SK-N-DZ (cell line): ENCODE measurements around the gene DGKZ.

Experiments used
- DNase-seq: peaks from one replicate; pipeline ENCODE4 v3.0.0-alpha.2; 2015; ENCODE audit warnings: low spot score

Gene DGKZ

DNA sequence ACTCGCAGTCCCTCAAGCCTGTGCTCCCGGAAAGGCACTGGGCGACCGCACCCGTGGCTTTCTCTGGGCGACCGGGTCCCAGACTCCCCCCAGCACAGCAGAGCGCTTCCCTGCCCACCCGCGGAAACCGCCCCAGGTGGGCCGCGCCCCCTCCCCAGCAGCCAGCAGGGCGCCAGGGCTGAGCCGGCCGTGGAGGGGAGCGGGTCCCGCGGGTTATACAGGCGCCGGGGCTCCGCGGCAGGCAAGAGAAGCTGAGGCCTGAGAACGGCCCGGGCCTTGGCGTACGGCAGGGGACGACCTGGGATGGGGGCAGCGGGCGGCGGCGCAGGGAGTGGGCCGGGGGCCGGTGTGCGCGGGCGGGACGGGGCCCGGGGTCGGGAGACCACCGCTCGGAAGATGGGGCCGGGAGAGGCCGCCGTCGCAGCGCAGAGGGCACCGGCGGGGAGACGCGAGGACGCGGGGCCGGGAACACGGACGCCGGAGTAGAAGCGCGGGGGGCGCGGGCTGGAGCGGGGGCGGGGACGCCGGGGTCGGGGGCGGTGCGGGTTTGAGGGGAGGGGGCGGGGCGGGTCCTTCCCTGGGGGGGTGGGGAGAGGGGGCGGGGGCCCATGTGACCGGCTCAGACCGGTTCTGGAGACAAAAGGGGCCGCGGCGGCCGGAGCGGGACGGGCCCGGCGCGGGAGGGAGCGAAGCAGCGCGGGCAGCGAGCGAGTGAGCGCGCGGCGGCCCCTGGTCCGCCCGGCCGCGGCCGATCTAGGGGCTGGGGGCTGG, 34.0 kb downstream of the DGKZ start, which contains the start of gene MDK:
TSS of gene MDK (plus strand) at position 622 of the 771 bp plus-strand sequence. CDS start 389 bp downstream, outside the sequence.
- no peak for DNase-seq

DNA sequence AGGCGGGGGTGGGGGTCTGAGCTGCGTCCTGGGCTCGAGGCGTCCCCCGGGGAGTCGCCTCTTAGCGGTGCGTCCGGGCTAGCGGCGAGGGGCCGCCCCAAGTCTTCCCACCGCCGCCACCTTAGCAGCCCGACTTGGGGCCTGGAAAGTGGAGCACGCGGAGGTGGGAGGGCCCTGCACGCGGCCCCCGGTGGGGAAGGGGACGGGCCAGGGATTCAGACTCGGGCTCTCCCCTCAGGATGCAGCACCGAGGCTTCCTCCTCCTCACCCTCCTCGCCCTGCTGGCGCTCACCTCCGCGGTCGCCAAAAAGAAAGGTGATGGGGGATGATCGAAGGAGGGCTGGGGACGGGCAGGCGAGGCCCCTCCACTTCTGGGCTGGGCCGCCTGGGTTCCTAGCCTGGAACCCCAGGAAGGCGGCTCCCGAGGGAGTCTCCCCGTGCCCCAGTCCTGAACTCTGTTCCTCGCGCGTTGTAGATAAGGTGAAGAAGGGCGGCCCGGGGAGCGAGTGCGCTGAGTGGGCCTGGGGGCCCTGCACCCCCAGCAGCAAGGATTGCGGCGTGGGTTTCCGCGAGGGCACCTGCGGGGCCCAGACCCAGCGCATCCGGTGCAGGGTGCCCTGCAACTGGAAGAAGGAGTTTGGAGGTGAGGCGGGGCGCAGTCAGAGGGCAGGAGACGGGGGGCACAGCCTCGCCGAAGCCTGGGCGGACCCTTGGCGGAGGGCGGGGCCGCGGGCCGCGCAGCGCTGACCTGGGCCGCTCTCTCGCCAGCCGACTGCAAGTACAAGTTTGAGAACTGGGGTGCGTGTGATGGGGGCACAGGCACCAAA, 34.8 kb downstream of the DGKZ start:
- peak; percentile 61 for DNase-seq

DNA sequence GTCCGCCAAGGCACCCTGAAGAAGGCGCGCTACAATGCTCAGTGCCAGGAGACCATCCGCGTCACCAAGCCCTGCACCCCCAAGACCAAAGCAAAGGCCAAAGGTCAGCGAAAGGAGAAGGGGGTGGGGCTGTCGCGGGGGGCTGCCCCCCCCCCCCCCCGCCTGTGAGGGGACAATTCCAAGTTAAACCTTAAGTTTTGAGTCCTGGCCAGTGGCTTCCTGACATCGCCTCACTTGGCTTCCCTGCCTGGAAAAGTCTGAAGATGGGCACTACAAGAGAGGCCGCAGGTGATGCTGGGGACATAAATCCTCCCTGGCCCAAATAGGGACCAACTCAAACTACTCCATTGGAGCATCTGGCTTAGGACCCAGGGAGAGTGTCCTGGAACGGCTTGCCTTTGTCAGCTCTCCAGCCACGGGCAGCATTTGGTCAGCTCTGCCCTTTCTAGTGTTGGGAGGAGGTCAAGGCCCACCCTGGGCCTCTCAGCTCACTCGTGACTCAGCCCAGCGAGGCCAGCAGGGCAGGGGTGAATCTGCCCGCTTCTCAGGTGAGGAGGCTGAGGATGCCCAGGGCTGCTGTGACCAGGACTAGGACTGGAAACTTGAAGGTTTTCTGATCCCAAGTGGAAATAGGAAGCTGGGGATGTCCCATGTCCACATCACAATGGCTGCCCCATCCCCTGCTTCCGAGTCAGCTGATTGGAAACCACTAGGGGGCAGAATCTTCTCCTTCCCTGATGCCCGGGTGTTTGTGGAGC, 35.6 kb downstream of the DGKZ start:
- peak; percentile 72 for DNase-seq

DNA sequence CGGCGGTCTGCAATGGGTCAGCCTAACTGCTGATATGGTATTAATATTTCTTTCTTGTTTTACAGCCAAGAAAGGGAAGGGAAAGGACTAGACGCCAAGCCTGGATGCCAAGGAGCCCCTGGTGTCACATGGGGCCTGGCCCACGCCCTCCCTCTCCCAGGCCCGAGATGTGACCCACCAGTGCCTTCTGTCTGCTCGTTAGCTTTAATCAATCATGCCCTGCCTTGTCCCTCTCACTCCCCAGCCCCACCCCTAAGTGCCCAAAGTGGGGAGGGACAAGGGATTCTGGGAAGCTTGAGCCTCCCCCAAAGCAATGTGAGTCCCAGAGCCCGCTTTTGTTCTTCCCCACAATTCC, 36.1 kb downstream of the DGKZ start:
- DNase-seq = no peak

DNA sequence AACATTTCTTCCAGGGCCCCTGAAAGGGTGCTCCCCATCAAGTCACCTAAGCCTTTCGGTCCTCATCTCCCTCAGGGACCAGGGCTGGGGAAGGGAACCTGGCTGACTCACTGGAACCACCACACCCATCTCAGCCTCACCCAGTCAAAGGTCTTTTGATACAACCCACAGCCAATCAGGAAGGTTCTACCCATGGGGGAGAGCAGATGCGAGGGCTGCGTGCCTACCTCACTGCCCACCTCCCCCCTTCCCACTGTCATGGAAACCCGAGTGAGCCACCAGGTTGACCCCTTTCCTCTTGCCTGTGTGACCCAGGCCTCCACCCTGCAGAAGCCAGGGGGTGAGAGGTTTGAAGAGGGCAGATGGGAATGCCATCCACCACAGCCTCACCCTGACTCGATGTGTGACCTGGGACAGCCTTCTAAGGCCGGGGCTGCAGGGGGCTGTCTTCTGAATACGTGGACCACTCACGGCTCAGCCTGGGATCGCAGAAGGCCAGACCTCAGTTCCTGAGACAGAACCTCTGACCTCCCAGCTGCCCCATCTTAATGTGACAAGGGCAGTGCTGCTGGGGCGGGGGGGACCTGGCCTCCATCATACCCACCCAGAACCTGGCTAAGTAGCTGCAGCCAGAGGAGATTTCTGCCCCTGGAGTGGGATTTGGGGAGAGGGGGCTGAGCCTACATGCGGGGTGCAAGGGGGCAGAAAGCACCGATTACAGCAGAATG, 36.9 kb downstream of the DGKZ start:
- DNase-seq = no peak

DNA sequence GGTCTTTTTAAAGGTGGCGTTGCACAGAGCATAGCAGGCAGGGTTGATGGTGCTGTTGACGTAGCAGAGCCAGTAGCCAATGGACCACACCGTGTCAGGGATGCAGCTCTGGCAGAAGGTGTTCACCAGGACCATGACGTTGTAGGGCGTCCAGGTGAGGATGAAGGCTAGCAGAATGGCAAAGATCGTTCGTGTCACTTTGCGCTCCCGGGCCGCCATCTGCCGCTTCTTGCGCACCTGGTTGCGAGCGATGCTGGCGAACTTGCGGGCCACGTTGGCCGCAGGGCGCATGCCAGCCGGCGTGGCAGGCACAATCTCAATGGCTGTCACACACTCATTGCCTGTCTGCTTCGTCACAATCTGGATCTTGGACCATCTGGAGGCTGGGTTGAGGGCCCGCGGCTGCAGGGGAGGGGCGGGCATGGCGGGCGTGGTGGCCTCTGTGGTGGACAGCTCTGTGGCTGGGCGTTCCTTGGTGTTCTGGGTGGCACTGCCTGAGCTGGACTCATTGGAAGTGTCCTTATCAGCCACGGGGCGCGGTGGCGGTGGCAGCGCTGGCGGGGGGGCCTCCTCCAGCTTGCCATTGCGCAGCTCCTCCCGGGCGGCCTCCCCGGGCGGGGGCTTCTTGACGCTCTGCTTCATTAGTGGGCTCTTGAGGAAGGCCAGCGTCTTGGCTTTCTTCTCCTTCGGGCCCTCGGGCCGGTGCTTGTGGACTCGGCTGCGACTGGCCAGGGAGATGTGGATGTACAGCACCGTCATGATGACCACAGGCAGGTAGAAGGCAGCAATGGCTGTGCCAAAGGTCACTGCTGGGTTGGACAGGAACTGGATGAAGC, 38.1 kb downstream of the DGKZ start:
- no peak for DNase-seq

DNA sequence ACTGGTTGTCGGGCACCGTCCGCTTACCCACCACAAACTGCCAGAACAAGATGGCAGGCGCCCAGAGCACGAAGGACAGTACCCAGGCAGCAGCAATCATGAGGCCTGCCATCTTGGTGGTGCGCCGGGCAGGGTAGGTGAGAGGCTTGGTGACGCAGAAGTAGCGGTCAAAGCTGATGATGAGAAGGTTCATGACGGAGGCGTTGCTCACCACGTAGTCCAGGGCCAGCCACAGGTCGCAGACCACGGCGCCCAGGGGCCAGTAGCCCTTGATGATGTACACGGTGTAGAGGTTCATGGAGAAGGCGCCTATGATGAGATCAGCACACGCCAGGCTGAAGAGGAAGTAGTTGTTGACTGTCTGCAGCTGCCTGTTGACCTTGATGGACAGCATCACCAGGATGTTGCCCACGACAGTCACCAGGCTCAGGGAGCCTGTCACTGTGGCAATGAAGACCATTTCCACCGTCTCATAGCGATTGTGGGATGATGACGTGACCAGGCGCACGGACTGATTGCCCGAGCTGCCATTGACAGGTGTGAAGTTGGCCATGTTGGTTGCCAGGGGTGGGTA, 38.8 kb downstream of the DGKZ start:
- DNase-seq = no peak

DNA sequence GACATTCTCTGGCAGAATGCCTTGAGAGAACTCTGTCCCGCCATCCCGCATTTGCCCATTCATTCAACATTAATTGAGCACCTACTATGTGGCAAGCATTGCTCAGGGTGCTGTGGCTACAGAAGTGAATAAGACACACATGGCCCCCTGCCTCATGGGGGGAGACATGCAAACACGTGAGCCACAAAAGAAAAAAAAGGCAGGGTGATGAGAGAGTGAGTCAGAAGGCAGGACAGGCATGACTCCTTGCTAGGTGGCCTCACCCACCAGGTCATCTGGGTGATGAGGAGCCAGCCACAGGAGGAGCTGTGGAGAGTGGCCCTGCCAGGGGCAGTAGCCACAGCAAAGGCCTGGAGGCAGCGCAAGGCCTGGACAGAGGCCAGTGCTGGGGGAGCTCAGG, 39.4 kb downstream of the DGKZ start:
- no peak for DNase-seq

DNA sequence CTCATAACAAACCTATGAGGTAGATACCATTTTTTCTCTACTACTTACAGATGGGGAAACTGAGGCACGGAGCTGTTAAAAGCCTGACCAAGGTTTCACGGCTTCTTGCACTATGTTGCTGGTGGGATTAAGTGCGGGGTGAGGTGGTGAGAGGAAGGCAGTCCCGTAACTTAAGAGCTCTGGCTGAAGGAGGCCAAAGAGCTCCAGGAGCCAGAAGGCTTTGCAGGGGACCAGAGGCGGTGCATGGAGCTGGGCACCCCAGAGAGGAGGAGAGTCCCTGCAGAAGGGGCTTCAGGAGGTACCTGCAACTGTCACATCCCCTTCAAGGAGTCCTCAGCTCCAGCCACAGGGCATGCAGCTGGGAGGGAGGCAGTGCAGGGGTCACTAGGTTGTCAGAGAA, 40.2 kb downstream of the DGKZ start:
- DNase-seq = no peak

DNA sequence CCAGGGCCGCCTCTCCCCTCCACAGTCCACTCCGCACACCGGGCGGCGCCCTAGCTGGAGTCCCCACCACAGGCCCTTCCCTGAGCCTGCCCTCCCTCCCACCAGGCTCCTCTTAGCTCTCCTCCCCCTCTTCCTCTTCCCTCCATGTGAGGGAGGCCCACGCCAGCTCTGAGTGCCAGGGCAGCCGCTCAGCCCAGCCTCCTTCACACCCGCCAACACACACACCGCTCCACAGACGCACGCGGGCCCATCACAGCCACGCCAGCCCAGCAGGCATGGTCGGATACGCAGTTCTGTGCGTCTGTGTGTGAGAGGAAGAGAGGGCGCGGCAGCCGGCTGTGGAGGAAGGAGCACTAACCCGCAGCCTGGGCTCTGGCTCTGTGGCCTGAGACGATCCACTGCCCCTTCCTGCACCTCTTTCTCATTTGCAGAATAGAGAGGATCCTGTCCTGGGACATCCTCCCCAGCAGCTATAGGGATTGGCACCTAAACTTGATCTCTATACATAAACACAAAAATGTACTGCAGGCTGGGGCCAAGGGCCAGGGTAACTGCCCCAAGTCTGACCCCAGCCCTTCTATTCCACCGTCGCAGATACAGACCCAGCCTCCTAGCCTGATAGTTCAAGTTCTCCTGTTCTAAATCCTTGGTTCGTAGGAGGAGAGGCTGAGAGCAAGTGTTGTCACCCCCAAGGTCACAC, 40.8 kb downstream of the DGKZ start:
- DNase-seq = peak; percentile 65

DNA sequence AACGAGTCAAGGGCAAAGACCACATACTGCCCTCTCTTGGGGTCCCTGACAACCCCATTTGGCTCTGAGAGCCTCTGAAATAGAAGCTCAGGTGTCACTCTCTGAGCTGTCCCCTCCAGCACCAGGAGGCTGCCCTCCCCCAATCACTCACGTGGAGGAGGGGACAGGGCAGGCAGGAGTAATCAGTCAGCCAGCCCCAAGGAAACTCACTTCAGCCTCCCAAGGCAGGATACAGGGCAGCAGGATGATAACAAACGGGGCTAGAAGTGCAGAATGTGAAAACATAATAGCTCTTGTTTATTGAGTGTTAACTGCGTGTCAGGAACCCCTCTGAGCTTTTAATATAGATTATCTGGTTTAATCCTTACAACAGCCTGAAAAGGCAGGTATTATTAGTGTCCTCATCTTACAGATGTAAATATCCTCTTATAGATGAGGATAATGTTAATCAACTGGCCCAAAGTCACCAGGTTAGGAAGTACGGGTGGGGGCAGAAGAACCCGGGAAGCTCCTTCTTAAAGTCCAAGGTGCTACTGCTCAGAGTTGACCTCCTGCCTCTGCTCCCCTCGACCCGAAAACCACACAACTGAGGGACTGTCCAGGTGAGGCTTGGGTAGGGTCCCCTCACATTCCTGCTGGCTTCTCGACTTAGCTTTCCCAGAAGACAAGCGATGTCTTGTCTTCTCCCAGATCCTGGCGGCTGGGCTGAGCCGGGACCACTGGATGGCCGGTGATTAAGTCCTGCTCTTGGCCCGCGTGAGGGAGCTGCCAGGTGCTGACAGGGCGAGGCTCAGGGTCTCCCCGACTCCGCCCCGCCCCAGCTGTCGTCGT, 41.6 kb downstream of the DGKZ start:
- DNase-seq = no peak

DNA sequence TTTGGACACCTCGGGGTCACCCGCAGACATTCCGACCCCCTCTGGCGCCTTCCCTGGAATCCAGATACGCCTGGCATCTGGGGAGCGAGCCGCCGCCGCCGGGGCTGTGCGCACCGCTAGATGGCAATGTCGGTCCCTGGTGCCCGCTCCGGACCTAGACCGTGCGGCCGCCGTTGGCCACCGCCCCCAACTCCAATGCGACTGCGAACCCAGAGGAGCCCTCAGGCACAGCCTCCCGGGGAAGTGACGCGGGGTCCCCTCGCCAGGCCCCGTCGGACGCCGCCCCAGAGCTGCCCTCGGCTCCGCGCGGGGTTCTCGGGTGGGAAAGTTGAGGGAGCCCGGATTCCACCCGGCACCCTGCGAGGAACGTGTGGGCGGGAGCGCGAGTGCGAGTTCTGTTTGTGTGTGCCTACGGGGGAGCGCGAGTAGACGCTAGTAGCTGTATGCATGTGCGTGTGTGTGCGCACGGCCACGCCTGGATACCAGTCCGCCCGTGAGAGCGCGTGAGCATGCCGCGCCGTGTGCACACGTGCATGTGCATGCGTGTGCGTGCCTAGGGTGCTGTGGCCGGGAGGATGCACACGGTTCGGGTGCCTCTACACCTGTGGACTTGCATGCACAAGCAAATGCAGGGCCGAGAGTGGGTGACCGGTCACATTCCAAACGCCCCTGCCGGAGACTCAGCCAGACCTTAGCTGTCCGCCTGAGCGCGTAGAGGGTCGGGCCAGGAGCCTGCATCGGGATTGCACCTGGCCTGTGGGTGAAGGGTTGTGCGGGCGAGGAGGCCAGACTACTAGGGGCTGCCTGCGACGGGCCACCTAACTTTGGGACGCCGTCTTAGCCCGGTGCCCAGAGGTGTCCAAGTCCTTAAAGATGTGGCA, 42.4 kb downstream of the DGKZ start:
- DNase-seq = peak; percentile 82

DNA sequence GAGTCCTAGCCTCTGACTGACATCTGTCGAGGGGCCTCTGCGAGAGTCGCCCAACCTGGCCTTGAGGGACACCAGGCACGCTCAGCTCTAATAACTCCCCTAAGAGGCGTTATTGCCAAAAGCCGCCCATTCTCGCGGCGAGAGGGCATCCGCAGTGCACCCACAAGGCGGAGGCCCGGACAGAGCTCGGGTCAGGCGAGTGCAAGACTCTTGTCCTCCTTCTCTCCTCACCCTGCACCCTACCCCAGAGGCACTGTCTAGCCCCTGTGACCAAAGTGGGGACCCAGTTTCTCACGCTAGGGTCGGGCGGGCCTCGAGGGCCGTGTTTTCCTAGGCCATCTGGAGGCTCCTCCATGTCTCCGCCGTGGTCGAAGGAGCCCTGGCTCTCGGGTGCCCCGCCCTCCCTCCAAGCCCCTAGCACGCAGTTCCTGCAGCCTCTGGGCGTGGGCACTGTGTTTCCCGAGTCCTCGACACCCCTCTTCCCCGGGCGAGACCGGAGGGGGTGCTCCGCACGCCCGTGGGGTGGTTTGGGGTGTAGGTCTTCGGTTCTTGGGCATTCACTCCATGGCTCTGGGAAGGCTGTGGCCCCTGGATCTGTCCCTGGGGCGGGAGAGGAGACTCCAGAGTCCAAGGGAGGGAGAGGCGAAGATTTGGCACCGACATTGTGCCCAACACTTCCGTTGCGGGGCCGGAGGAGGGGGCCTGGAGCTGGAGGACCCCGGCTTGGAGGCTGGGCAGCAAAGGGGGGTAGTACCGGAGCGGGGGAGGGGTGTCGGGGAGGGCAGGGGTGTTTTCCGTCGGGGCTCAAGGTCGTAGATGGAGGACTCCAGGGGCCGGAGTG, 43.3 kb downstream of the DGKZ start:
- peak; percentile 35 for DNase-seq

DNA sequence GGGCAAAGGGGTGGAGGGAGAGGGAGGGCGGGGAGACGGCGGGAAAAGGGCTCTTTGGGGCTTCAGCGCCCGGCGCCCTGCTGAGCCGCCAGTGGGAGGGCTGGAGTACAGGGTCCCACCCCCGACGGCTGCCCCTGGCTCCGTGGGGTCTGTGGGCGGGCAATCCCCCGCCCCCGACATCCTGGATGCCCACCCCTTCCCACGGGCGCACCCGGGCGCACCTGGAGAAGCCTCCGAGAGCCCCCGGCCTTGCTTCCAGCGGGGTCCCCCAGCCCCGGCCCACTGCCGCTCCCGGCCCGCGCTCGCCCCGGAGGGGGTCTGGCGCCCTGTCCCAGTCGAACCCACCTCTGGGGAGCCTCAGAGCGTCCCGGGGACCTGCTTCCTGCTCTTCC, 43.9 kb downstream of the DGKZ start:
- no peak for DNase-seq

DNA sequence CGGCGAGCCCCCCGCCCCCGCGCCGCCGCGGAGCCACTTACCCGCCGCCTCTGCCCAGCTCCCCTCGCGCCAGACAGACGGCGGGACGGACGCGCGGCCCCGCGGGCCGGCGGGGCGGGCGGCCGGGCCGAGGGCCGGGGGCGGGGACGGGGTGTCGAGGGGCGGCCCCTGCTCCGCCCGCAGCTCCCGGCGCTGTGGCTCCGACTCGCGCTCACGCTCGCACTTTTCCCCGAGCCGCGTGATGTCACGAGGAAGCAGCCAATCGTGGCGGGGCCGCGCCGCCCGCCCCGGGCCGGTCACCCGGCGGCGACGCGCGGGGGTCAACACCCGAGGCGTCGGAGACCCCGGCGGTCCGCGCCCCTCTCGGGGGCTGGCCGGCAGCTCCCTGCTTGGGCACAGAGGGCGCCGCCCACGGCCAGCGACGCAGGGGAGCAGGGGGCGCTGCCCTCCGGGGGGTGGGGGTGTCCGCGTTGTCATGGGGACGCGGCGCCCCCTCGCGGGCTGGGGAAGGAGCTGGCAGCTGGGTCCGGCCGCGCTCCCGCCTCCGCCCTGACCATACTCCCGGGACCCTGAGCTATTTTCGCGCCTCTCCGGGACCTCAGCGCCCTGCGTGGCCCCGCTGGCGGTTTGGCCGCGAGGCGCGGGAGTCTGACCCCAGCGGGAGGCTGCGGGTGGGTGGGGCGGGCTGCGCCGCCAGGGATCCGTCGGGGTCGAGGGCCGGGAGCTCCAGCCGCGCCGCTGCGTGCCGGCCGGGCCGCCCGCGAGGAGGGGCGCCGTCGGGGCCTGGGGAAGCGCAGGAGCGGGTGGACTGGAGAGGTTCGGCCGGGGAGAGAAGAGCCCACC, 44.5 kb downstream of the DGKZ start, which contains the start of gene CHRM4:
TSS of gene CHRM4 (minus strand) at position 199 of the 843 bp plus-strand sequence. CDS start 5,219 bp downstream, outside the sequence.
- peak; percentile 82 for DNase-seq
